ENCODE data around the gene PRR14L.

DNA sequence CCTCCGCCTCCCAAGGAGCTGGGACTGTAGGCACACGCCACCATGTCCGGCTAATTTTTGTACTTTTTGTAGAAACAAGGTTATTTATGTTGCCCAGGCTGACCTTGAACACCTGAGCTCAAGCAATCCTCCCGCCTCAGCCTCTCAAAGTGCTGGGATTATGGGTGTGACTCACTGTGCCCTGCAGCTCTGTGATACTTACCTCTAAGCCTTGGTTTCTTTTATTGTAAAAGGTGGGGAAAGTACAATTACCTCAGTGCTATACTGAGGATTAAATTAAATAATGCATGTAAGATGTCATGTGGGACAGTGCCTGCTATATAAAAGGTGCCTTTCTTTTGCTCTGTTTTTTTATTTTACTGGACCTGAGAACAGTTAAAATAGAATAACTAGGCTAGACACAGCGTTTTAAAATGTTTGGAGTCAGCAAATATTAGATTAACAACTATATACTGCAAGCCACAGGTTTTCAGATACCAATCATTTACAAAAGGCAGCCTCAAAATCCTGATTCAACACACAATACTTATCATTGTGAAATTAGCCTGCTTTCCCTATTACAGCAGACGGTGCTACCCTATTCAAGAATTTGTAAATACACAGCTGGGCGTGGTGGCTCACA, 30.0 kb downstream of the PRR14L start:
- TF ChIP-seq POLR2A (IDR thresholded peaks at IDR 0.05) (no peak), CTCF (IDR thresholded peaks at IDR 0.05) (no peak)
